IPS-11a (cell line): ENCODE measurements around the gene TMEM131L.

Experiments used
- H3K4me3 ChIP-seq: one replicate; pipeline ENCODE4 v1.5.1; 2013; ENCODE audit warnings: low read depth, low read length, control low read depth

The TMEM131L gene

DNA sequence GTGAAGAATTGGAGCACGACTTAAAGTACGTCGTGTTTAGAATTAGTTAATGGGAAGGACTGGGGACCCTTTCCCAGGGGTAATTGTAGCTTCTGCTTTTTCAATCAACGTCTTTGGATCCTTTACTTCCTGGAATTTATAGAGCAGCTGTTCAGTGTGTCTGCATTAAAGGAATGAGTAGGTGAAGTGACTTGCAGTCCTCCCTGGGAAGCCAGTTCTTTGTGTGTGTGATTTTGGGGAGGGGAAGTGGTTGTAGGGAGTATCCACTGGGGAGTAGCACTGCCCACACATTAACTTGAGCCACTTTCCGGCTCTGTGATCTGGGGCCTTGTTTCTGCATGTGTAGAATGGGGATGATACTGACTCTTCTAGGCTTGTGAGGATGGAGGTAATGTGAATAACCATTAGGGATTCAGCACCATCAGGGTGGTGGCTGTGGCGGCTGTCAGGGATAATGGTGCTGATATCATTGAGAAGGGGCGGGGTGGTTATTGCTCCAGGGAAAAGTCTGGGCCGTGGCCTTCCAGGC, 54.7 kb downstream of the TMEM131L start:
- H3K4me3 ChIP-seq = no peak overlapping the region

DNA sequence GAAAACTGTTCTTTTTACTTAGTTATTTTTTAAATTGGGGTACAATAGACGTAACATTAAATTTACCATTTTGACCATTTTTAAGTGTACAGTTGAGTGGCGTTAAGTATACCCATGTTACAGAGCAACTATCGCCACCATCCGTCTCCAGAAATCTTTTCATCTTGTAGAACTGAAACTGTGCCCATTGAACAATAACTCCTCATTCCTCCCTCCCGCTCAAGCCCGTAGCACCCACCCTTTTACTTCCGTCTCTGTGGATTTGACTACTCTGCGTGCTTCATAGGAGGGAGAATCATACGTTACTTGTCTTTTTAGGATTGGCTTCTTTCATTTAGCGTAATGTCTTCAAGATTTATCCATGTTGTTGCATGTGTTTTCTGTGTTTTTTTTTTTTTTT, 55.3 kb downstream of the TMEM131L start:
- no peak overlapping the region for H3K4me3 ChIP-seq

DNA sequence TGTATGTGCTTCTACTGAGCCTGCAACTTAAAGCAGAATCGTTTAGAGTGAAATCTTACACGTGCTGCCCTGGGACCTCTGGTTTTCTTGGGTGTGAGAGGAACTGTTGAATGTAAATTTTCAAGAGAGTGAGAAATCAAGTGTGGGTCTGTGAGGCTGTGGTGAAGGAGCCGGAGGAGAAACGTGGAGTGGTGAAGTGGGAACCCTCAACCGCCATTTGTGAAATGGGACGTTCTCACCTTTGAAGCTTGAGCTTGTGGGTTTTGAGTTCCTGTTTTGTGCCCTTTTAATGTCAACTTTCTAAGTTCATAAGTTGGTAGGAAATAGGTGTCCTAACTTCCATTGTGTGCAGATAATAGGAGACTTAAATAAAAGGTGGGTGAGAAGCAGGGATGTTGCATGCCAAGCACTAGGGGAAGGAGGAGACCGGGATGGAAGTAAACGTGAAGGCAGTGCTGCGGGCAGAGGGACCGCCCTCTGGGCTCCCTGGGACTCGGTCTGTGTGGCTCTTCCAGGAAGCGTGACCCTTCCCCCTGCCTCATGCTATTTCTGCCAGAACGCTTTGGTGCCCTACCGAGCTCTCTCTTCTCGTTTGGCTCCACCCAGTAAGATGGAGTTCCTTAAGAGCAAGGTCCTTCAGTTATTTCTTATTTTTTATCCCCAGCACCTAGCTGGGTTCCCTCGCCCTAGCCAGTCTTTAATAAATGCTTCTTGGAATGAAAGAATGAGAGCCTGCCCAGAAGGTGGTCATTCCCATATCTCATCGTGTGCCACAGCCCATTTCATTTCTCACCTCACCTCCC, 56.0 kb downstream of the TMEM131L start:
- no peak overlapping the region for H3K4me3 ChIP-seq

DNA sequence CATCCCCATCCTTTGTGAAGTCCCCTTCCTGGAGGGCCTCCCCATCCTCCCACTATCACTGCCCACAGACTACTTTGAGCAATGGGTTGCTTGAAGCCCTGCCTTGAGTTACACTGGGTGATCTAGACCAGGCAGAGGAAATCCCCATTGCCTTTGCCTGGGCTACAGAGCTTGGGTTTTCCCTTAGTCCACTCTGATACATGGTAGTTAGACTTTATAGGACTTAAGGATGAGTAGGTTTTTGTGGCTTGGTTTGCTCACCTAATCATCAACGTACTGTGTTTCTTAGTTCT, 56.6 kb downstream of the TMEM131L start:
- H3K4me3 ChIP-seq = no peak overlapping the region

DNA sequence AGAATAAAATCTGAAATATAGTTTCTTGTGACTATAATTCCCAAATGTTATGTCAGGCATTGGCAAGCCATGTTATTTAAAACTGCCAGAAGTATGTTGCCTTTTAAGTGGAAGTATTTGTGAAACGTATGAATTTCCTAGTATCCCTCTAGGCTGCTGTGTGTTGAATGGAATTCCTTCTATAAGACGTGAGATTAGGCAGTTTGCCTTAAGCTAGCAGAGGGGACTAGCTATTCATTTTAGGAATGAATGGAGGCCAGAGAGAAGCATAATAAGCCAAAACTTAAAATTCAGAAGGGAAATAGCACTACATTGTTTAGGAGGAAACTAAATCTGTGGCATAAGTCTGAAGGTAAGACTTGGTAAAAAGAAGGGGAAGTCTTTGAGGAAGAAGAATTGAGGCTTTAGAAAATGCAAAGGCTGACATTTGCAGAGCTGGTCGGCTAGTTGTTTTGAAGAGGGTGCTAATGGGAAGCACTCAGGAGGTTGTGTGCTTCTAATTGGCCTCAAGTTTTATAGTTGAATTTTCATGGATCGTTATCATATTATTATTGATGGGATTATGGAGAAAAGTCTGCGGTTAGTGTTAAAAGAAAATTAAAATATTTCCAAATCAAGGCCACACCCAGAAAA, 57.1 kb downstream of the TMEM131L start:
- H3K4me3 ChIP-seq = no peak overlapping the region

DNA sequence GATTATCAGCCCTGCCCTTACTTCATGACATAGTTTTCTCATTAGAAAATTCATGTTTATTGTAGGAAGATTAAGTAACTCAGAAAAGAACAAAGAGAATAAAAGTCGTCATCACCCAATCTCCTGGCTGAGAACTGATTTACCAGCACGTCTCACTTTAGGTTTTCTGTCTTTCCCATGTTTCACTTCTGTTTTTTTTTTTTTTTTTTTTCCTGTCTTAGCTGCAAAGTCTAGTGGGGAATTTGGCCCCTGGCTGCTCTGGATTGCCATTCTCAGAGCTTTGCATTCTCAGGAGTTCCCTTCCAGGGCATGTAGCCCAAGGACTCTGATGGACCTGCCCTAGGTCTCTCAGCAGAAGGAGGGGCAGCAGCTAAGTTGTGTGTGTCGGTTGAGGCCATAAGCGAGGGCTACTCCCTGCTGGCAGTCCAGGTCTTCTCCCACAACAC, 57.8 kb downstream of the TMEM131L start:
- no peak overlapping the region for H3K4me3 ChIP-seq

DNA sequence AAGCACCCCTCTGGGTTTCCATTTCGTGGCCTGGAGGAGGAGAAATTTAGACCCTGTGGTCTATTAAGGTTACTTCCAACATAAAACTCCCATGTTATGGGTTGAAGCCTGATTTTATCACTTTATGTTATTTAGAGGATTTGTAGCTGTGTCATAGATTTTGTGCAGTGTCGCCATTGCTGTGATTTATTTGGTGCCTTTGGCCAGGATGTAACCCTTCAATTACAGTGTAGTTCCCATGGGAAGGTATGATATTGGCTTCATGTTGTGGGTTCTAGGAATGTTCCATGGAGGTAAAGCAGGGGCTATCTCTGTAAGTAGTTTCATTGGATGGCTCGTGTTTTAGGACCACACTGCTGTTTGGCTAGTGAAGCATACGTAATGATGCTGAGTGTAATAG, 58.5 kb downstream of the TMEM131L start:
- no peak overlapping the region for H3K4me3 ChIP-seq

DNA sequence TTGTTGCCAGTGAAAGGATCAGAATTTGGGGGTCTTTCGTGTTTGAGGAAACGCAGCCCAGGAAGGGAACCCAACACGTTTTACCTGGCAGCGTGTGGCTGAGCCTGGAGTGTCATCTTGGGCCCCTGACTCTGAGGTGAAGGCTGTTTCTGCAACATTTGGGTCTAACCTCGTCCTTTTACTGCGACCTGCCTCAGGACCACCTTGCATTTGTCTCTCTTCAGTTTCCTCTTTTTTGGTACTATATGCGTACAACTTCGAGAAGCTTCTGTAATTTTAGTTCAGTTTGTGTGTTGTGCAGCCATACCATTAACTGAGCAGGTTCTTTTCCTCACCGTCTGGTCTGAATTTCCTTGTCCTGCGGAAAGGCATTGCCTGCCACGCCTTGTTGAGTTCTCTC, 61.5 kb downstream of the TMEM131L start:
- no peak overlapping the region for H3K4me3 ChIP-seq

DNA sequence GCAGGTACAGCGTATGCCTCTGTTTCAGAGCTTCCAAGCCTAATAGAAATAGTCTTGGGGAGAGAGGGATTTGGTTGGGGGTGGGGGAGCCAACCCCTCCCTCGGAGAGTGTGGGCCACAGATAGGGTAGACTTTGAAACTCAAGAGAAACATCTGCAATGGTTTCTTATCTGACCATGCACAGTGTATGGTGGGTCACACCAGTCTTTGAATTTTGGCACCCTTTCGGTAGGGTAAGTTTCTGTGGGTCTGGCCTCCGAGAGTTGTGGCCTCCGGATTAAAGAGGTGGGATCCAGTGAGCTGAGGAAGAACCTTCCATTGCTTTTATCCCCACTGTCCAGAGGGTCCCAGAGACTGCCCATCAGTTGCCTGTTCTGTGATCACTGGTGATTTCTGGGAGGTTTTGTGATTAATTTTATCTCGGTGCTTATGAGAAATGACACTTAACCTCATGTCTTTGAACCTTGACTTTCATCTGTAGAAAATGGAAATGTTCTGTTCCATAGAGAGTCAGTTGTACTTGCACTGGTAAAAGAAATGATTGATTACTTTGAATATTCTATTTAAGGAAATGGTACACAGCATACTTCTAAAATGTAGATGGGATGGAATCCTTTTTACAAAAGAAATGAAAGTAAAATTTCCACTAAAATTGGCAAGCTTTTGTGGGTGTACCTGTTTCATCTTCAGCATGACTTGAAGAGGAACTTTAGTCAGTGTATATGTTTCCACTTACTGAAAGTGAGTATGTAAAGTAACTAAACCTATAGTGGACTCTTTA, 62.7 kb downstream of the TMEM131L start:
- H3K4me3 ChIP-seq = no peak overlapping the region

DNA sequence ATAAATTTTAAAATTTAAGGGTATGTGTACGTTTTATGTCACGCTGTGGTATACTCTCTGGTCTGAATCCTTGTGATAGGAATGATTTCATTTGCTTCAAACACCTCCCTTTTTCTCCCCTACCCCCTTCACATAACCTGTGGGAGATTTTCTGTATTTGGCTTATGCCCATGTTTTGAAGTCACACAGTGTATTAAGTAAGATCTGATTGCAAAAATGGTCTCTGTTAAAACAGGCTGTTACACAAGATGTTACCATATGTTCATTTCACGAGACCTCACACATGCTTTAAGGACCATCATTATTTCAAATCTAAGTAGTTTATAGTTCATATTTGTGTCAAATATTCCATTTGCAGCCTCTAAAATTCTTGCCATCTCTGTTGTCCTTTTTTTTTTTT, 63.5 kb downstream of the TMEM131L start:
- H3K4me3 ChIP-seq = no peak overlapping the region

DNA sequence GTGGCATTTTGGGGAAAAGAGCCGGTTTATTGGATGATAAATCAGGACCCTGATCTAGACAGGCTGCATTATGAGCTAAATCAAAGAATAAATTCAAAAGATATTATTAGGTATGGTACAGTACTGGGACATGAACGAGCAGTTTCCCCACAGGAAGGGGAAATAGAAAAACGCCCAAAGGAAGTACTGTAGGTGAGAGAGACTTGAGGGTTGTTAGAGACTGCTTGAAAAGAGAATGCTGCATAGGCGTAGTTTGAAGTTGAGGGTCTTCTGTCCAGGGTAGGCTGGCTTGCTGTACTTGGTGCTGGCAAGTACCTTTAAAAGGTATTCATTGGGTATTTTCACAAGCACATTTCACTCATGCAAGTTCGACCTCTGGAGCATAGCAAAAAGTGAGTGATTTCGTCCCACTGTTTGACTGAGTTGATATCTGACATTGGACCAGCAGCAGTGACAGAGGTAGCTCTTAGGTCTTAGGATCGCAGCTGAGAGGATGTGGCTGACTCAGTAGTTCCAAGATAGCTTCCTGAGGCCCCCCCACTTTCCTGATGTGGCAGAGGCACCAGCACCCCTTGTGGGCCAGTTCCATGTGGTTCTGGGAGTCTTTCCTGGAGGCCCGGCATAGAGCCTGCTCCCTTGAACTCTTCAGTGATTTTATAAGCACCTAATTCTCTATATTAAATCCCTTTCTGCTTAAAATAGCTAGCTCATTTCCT, 64.3 kb downstream of the TMEM131L start:
- no peak overlapping the region for H3K4me3 ChIP-seq

DNA sequence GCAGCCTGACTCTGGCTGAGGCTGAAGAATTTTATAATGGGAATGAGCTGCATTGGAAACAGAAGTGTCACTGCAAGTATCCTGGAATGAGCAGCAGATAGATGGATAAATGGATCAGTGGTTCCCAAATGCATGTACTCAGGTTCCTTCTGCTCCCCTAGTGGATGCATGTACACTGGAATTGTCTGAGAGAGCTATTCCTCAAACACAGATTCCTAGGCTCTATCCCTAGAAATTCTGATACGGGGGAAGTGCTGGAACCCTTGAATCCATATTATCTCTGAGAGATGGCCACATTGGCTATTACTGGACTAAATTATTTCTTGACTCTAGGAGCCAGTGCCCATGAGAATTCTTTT, 64.8 kb downstream of the TMEM131L start:
- no peak overlapping the region for H3K4me3 ChIP-seq

DNA sequence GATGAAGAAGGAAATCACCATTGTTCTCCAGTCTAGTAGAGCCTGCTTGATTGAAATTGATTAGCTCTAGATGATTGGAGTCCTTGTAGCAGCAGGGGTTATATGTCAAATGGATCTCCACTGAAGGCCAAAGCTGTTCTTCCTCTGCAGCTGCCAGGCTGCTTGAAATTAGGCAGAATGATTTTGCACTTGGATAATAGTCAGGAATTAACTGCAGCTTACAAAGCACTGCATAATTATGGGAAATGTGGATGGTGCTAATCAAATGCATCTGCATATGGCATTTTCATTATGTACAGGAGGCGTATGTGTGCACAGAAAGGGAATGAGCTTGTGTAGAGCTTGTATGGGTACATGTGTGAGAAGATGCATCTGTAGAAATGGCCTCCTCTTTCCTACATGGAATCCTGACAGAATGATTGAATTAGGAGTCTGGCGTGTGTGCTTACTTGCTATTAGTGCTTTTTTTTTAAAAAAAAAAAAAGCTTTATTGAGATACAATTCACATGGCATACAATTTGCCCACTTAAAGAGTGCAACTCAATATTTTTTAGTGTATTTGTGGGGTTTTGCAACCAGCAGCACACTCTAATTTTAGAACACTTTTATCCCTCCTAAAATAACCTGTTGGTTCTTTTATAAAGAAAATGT, 65.9 kb downstream of the TMEM131L start:
- no peak overlapping the region for H3K4me3 ChIP-seq

DNA sequence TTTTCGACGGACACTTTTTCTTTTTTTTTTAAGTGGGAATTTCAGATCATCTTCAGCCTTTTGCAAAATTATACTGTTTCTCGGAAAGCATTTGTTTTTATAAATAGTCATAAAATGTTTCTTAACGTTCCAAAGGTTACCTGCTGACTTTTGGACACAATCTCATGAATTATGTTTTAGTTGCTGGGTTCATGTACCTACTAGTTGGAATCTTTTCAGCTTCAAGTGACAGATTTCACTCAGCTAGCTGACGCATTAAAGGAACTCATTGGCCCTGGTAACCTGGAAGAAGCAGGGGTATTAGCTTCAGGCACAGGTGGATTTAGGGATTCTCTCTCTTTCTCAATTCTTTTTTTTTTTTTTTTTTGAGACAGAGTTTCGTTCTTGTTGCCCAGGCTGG, 66.5 kb downstream of the TMEM131L start:
- H3K4me3 ChIP-seq = no peak overlapping the region

DNA sequence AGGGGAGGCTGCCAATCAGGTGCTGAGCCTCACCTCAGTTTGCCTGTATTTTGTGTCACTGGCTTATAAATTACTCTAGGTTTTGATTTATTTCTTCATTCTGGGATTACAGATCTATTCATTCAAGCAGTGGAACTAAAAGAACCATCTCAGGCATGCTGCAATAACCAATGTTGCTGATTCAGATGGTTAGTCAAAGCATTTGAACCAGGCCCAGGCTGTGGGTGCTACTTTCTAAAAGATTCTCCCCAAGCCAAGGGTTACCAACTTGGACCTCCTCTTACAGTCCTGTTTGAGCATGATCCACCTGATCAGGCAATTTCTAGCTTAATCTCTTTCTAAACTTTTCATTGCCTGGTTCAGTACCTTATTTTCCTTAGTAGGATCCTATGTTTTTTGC, 67.2 kb downstream of the TMEM131L start:
- no peak overlapping the region for H3K4me3 ChIP-seq

DNA sequence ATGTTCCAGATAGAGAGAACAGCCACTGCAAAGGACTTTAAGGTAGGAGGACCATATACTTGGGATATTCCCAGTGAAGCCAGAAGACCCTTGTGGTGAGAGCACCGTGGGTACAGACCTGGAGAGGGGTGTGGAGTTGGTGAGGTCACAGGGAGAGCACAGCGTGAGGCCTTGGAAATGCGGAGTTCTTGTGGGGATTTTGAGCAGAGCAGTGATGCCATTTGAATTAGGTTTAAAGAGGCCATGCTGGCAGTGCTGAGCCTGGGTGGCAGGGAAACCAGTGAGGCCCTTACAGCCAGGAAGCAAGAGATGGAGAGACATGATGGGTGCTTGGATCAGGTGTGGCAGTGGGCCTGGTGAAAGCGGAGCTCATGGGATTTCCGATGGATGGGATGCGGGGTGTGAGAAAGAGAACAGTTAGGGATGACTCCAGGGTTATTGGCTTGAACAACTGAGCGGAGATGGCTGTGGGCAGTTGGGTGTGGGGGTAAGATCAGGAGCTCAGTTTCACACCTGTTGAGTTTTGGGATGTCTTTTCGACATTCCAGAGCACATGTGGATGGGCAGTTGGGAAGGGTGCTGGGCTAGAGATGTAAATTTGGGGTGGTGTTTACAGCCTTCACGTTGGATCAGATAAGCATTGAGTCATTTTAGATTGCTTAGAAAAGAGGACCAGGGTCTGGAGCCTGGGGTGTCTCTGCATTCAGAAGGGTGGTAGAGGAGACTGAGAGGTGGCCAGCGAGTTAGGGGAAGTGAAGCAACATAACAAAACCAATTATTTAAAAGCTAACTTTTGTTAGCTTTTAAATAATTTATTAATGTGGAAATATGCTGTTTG, 68.9 kb downstream of the TMEM131L start:
- H3K4me3 ChIP-seq = no peak overlapping the region

DNA sequence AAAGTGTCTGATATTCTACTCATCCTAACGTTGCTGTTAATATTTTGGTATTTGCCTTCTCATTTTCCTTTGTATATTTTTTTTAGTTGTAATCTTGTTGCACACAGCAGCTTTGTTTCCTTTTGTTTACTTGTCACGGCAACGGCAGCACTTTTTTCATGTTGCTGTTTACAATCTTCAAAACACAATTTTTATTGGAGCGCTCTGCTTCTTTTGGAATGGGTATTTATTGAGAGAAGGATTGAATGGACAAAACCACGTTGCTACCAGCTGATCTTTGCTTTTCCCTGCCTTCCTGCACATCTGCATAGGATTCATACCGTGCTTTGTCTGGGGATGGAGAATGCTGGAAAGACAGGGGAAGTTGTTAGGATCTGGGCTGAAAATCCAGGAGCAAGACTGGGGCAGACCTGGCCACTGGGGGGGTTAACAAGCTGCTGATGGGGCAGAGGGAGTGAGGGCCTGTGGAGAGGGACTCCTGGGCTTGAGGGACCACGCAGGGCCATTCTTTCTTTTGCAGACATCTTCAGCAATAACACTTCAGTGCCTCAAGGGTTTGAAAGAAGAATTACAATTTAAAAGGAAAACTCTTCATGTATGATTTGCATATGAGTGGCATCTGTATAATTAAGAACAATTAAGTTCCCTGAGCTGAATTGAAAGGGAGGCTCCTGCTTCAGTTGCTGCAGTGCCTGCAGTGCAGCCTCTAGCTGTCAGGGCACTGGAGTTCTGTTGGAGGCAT, 69.8 kb downstream of the TMEM131L start:
- H3K4me3 ChIP-seq = no peak overlapping the region

DNA sequence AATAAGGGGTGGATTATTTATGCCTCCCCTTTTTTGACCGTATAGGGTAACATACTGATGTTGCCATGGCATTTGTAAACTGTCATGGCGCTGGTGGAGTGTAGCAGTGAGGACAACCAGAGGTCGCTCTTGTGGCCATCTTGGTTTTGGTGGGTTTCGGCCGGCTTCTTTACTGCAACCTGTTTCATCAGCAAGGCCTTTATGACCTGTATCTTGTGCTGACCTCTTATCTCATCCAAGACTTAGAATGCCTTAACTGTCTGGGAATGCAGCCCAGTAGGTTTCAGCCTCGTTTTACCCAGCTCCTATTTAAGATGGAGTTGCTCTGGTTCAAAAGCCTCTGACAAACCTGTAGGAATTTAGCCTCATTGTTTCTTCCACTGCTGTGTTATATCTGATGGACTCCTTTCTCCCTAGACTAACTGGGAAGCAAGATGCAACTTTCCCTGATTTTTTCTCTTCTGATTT, 71.4 kb downstream of the TMEM131L start:
- no peak overlapping the region for H3K4me3 ChIP-seq
